Measurements from ENCODE around the gene MPPED1. TPM values are rescaled to one million over a fixed set of nuclear protein-coding genes. Genes with fewer than 3 reads are reported as not detected.

The MPPED1 gene
- total RNA-seq, 4 donors from 2014 or later: 0.29 to 6.8 (median 0.80) TPM; not detected in 1

DNA sequence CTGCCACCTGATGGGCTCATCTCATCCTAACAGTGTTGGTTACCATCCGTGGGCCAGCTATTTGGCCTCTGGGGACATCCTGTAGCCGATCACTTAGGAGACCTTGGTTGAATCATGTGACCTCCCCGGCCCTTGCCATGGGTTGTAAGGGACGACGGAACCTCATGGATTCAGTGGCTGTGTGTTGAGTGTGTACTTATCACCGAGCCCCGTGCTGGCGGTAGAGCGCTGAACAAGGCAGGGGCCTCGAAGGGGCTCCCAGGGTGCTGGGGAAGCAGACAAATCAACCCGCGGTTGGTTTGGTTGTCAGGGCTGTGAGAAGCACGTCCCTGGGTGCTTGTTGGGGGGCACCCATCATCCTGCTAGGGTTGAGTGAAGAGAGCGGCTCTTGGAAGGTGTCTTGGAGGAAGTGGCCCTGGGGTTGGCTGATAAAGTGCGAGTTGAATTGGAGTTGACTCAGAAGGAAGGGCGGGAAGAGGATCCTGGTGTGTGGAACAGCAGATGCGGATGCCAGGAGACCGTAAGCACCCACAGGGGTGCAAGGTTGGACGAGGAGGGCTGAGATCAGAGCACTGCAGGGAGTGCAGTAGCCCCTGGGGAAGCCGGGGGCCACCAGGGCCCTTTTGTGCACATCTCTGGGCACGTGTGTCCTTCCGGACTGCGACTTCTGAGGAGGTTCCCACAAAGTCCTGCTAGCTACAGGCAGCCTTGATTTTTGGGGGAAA, 53.6 kb downstream of the MPPED1 start:
- 85 to 88% methylated on average over 23 of the region's 23 CpGs for WGBS, 2 donors
- TF ChIP-seq, protein P1, sequence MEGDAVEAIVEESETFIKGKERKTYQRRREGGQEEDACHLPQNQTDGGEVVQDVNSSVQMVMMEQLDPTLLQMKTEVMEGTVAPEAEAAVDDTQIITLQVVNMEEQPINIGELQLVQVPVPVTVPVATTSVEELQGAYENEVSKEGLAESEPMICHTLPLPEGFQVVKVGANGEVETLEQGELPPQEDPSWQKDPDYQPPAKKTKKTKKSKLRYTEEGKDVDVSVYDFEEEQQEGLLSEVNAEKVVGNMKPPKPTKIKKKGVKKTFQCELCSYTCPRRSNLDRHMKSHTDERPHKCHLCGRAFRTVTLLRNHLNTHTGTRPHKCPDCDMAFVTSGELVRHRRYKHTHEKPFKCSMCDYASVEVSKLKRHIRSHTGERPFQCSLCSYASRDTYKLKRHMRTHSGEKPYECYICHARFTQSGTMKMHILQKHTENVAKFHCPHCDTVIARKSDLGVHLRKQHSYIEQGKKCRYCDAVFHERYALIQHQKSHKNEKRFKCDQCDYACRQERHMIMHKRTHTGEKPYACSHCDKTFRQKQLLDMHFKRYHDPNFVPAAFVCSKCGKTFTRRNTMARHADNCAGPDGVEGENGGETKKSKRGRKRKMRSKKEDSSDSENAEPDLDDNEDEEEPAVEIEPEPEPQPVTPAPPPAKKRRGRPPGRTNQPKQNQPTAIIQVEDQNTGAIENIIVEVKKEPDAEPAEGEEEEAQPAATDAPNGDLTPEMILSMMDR (IDR thresholded peaks at IDR 0.05): no peak
- TF ChIP-seq POLR2A (IDR thresholded peaks at IDR 0.05): no peak
- no peak for DNase-seq (ENCODE audit: low spot score in 2 of 2)
- intact Hi-C loops (cut with DNase I; ENCODE audit: low total_unique reads): no loop called here
- no peak overlapping the region for H3K4me3 ChIP-seq (ENCODE audit: low read depth, poor library complexity, severe bottlenecking)

DNA sequence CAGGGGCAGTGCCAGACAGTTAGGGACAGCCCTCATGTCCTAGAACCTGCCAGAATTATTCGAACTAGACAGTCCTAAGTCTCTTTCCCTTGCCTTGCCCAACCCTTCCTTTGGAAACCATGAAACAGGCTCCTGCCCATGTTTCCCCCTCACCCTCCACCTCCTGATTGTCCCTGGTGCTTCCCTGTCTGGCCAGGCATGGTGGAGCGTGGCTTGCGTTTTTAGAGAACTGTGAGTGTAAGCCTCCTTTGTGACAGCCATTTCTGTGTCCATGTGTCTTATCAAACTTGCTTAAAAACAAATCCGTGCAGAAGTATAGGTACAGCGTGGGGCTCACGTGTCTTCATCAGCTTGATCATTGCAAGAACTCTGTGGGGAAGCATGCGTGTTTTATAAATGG, 54.9 kb downstream of the MPPED1 start:
- intact Hi-C loops (cut with DNase I; ENCODE audit: low total_unique reads): no loop called here
- H3K4me3 ChIP-seq (ENCODE audit: low read depth, poor library complexity, severe bottlenecking): no peak overlapping the region
- DNase-seq (ENCODE audit: low spot score in 2 of 2): no peak
- TF ChIP-seq, protein P1 (IDR thresholded peaks at IDR 0.05): no peak
- TF ChIP-seq POLR2A (IDR thresholded peaks at IDR 0.05): no peak
- 80 to 90% methylated on average over 7 of the region's 7 CpGs for WGBS, 2 donors

DNA sequence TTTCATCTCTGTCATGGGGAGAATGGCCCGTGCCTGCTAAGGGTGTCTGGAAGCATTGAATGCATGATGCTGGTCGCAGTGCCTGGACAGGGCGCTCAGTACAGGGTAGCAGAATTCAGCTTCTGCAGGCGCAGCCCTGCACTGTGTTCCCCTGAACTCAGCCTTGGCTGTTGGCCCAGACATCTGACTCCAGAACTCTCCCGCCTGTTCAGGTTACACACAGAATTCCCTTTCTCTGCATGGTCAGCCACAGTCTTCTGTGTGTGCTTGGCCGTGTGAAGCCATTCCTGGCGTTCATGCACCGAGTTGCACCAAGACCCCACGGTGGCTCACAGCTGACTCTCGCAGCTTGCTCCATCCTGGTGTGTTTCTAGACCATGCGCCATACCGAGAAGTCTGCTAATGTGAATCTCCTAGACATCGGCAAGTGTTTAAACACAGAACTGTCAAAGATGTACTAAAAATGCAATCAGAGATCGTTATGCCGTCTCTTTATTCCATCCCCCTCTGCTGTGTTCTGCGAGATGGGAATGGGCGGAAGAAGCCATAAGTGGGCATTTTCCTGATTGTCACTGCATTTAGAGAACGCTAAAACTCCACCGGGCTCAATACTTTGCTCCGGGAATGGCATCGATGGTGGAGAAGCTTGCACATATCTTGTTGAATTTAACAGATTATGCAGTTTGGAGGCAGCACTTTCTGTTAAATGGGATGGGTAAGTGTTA, 55.6 kb downstream of the MPPED1 start:
- 71 to 79% methylated on average over 21 of the region's 21 CpGs for WGBS, 2 donors
- H3K4me3 ChIP-seq (ENCODE audit: low read depth, poor library complexity, severe bottlenecking): no peak overlapping the region

DNA sequence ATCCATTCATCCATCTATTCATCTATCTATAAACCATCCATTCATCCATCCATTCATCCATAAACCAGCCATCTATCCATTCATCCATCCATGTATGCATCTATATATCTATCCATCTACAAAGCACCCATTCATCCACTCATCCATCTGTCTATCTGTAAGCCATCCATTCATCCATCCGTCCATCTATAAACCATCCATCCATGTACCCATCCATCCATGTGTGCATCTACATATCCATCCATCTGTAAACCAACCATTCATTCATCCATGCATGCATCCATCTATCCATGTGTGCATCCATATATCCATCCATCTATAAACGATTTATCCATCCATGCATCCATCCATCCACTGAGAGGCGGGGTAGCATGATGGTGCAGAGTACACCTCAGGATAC, 58.4 kb downstream of the MPPED1 start:
- no peak overlapping the region for H3K4me3 ChIP-seq (ENCODE audit: low read depth, poor library complexity, severe bottlenecking)
- WGBS, 2 donors: 85 to 89% methylated on average over 3 of the region's 3 CpGs

More for the DNA sequence above, 55.6 kb downstream of the MPPED1 start:
- TF ChIP-seq POLR2A (IDR thresholded peaks at IDR 0.05): no peak
- TF ChIP-seq, protein P1 (IDR thresholded peaks at IDR 0.05): no peak
- intact Hi-C loops (cut with DNase I; ENCODE audit: low total_unique reads): no loop called here
- DNase-seq (ENCODE audit: low spot score in 2 of 2): no peak

DNA sequence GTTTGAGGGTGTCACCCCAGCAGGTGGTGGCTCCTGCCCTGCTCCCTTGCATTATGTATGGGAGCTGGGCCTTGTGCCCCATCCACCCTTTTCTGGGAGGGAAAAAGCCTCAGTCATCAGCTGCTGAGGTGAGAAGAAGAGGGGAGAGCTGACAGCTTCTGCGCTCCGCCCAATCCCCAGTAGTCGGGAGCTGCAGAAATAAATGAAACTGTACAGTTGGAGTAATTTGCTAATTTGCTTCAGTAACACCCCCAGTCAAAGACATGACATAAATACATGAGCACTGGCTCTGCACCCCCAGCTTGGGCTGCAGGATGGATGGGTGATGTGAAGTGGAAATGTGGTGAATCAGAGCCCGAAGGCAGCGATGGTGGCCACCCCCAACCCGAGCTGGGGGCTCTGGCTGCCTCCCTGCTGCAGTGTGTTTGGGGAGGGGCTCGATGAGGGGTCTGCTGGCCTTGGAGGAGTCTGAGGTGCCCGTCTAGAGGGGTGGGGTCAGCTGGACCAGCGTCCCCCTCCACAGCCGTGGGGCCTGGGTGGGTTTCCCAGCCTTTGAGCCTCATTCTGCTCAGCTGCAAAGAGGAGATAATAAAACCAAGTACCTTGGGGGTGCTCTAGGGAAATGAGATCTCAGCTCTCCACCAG, 59.2 kb downstream of the MPPED1 start:
- DNase-seq (ENCODE audit: low spot score in 2 of 2): no peak
- no peak overlapping the region for H3K4me3 ChIP-seq (ENCODE audit: low read depth, poor library complexity, severe bottlenecking)
- TF ChIP-seq POLR2A (IDR thresholded peaks at IDR 0.05): no peak
- TF ChIP-seq, protein P1 (IDR thresholded peaks at IDR 0.05): no peak
- intact Hi-C loops (cut with DNase I; ENCODE audit: low total_unique reads): no loop called here
- WGBS, 2 donors: 78 to 80% methylated on average over 9 to 10 of the region's 10 CpGs

More for the DNA sequence above, 58.4 kb downstream of the MPPED1 start:
- TF ChIP-seq, protein P1 (IDR thresholded peaks at IDR 0.05): no peak
- TF ChIP-seq POLR2A (IDR thresholded peaks at IDR 0.05): no peak
- DNase-seq (ENCODE audit: low spot score in 2 of 2): no peak
- intact Hi-C loops (cut with DNase I; ENCODE audit: low total_unique reads): no loop called here
